ENCODE results near the gene ZFAND6.
"Not testable (repeated sequence)": the region's sequence is repeated elsewhere in the genome, so short reads cannot be mapped to it uniquely, and the experiment has no call there.

The ZFAND6 gene

DNA sequence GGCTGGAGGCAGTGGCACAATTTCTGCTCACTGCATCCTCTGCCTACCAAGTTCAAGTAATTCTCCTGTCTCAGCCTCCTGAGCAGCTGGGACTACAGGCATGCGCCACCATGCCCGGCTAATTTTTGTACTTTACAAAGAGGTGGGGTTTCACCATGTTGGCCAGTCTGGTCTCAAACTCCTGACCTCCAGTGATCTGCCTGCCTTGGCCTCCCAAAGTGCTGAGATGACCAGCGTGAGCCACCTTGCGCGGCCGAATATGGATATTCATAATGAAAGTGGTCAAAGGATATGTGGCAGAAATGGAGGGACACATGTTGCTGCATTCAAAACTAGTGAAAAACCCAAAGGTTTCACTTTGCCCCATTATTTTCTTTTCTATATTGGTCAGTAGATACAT lies 40.2 kb downstream of the ZFAND6 start:
- DNase-seq = not testable (repeated sequence)

GRCh38 chr15:80100247-80100646 lies 40.8 kb downstream of the ZFAND6 start:
- no peak for DNase-seq

GRCh38 chr15:80105193-80105592 lies 45.7 kb downstream of the ZFAND6 start:
- DNase-seq = no peak

DNA sequence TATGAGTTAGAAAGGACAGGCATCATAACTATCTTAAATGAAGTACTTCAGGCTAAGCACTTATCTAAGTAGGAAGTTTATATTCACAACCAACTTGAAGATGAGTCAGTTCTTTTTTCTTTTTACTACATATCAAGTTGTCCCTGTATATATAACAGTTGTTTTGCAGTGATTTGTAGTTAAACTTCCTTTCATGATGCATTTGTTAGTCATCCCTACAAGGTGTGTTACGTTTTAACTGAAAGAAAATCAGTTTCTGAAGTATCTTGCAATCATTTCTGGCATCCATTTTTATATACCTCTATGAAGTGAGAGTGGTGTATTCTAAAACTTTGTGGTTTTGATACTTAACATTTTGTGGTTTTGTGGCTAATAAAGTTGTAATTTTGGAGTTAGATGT lies 46.1 kb downstream of the ZFAND6 start:
- DNase-seq = peak; percentile 42

DNA sequence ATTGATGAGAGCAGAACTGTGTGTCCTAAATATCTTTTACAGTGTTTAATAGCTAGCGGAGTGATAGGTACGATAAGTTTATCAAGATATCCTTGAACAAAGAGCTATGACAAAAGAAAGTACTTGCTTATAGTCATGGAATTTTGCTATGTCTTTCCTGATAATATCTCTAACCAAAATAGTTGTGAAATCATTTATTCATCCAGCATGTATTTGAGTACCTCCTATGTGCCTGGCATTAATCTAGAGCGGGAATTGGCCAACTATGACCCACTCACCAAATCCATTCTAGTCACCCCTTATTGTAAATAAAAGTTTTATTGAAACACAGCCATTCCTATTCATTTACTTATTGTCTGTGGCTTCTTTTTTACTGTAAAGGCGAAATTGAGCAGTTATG lies 46.6 kb downstream of the ZFAND6 start:
- no peak for DNase-seq

GRCh38 chr15:80107204-80107603 lies 47.7 kb downstream of the ZFAND6 start:
- DNase-seq = no peak

DNA sequence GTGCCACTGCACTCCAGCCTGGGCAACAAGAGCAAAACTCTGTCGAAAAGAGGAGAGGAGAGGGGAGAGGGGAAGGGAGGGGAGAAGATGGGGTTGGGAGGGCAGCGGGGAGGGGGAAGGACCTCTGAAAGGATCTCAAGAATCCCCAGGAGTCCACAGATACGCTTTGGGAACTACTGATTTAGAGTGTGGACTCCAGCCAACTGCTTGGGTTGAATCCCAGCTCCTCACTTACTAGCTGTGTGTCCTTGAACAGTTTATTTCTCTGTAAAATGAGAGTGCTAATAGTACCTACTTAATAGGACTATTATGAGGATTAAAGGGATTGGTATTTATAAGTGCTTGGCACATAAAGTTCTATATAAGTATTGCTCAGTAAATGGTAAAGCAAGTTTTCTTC lies 48.3 kb downstream of the ZFAND6 start:
- no peak for DNase-seq

DNA sequence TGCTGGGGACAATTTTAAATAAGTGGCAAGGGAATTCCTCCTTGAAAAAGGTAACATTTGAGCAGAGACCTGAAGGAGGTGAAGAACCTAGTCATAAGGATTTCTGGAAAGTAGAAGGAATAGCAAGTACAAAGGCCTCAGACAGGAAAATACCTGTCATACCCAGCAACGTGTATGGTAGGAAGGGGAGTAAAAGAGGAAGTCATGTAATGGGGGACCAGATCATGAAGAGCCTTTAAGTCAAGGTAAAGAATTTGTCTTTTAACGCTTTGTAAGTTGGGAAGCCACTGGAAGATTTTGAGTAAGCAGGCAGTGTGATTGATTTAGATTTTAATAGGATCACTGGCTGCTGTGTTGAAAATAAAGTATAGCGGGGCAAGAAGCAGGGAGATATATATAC lies 49.9 kb downstream of the ZFAND6 start:
- DNase-seq = no peak

DNA sequence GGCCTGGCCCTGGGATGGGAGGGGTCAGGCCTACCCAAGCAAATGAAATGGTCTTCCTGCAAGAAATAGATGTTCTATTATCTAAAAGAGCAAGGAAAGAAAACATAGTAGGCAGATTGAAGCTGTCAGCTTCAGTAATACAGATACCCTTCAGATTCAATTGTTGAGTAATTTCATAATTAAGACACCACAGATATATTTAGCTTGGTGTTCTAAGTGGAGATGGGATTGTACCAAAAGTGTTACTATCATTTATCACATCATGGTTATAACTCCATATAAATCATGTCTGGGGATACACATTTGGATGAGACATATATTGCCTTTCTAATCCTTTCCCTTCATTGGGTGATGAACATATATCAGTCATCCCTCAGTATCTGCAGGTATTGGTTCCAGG lies 51.4 kb downstream of the ZFAND6 start:
- DNase-seq = no peak

- no peak for DNase-seq
Observed at GRCh38 chr15:80114114-80114513, 54.6 kb downstream of the ZFAND6 start.

DNA sequence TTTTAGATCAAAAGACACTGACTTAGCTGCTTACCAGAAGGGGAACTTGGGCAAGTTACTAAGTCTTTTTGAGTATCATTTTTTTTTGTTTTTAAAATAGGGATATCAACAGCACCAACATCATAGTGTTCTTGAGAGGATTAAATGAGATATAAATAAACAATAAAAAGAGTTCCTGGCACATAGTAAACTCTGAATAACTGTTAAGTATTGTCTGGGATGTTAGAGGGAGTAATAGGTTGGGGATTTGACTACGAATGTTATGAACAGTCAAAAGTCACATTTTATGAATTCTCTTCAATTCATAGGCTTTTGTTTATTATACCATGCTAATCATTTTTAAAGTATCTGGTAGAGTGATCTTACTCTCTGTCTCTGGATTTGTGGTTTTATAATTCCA lies 55.5 kb downstream of the ZFAND6 start:
- no peak for DNase-seq

DNA sequence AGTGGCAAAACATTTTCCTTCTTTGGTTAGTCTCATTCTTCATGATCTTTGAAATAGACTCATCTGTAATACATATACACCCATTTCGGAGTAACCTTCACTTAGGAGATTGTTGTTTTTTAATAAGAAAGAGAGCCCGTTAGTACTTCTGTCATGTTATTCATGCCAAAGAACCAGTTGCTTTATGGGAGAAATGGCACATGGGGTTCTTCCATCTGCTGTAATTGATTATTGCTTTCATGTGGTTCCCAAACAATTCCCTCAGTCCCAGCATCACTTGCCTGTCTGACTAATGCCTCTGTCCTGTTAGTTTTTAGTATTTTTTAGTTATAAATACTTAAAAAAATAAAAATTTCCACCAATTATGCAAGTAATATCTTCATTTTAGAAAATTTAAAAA lies 59.5 kb downstream of the ZFAND6 start:
- no peak for DNase-seq

GRCh38 chr15:80120636-80121035 lies 61.2 kb downstream of the ZFAND6 start:
- no peak for DNase-seq

DNA sequence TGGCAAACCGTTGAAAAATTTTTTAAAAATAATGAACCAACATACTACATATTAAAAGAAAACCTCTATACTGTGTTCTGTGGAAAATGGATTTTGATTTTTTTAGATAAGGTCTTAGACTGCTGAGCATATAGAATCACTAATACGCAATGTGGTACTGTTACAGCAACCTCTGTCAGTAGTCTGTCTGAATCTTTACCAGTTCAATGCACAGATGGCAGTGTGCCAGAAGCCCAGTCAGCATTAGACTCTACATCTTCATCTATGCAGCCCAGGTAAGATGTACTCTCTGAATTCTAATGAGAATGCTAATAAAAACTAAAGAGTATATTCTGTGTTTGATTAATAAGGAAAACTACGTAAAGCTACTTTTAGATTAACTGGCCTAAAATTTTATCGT lies 62.1 kb downstream of the ZFAND6 start:
- DNase-seq = no peak

DNA sequence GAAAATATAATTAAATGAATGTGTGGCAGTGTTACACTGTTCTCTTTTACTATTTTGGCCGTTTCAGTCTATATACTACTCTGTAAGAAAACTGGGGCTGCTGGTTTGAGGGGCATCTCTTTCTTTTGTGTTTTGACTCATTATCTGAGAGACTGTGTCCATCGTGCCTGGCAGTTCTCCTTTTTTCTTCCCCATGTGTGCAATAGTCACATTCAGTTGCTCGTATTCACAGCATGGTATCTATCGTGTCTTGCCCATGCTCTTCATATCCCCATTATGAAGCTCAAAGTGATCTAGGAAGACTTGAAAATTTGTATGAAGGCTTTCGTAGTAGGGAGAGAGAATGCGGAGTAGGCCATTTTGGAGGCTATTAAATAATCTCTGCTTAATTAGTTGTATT lies 63.6 kb downstream of the ZFAND6 start:
- DNase-seq = no peak

- DNase-seq = not testable (repeated sequence)
Observed at GRCh38 chr15:80127253-80127652, 67.8 kb downstream of the ZFAND6 start.

DNA sequence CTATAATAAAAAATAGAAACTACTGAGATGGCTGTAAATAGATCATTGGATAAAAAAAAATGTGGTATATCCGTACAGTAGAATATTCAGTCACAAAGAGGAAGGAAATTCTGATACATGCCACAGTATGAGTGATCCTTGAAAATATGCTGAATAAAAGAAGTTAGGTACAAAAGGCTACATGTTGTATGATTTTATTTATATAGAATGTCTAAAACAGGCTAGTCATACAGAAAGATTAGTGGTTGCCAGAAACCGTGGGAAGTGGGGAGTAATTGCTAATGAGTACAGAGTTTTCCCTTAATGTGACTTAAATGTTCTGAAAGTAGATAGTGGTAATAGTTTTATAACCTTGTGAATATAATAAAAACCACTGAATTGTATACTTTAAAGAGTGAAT lies 68.4 kb downstream of the ZFAND6 start:
- DNase-seq = no peak

GRCh38 chr15:80132382-80132781 lies 72.9 kb downstream of the ZFAND6 start:
- DNase-seq = no peak

DNA sequence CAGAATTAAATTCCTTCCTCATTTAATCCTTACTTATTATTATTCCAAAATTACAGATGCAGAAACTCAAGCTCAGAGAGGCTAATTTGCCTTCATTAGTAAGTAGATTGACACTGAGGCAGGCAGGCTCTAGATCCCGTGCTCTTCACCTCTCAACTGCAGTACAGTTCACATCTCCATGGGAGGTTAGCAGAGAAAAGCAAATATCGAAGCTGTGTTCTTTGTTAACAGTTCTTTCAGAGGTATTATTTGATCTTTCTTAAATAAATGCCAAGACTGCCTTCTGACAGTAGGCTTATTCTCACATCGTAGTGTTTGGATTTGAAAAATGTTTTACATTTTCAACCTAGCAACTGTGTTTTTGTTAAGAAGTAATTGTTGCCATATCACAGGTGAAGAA lies 77.4 kb downstream of the ZFAND6 start:
- no peak for DNase-seq

- DNase-seq = no peak
Observed at GRCh38 chr15:80138961-80139360, 79.5 kb downstream of the ZFAND6 start.

DNA sequence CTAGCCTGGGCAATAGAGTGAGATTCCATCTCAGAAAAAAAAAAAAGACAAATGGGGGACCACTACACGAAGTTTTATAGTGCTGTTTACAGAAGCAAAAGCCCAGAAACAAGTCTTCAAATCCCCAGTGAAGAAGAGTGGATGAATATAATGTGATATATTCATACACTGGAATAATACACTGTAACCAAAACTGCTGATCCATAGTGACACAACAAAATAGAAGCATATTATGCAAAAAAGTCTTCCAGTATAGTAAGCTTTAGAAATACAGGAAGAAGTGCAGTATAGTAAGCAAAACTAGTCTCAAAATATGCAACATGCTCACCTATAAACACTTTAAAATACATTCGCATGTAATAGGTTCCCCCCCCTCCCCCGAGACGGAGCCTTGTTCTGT lies 81.4 kb downstream of the ZFAND6 start:
- DNase-seq = no peak

DNA sequence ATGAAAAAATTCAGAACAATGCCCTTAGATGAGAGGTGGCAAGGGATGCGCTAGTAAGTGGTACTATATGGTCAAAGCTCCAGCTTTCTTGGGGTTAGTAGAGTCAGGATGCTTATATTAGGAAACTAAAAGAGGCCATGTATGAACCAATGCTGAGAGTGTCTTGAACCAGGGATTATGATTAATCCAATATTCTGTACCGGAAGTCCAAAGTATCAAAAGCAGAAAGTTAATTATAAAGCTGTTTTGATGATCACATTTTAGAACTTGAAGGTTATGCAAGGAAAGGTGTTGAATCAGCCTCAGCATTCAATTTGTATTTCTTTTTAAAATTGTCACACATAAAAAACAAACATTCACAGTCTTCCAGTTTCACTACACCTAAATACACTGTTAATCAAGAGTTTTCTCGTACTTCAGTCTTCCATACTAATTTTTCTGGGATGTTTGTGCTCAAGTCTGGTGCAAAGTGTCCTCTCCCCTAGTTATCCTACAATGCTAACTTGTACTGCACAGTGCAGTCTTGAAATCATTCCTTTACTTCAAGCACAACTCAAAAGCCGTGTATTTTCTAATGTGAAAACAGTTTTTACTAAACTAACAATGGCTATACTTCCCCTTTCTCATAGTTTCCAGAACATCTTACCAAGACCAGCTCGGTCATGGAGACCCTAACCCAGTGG lies 82.6 kb downstream of the ZFAND6 start:
- no peak for DNase-seq

DNA sequence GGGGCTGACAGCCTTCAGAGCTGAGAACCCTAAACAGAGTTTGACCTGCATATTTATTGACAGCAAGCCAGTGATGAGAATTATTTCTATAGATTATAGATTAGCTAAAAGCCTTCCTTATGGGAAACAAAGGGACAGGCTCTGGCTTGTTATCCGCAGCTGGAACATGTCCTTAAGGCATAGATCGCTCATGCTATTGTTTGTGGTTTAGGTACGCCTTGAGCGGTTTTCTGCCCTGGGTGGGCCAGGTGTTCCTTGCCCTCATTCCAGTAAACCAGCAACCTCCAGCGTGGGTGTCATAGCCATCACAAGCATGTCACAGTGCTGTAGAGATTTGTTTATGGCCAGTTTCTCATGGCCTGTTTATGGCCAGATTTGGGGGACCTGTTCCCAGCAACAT lies 83.2 kb downstream of the ZFAND6 start:
- DNase-seq = no peak

DNA sequence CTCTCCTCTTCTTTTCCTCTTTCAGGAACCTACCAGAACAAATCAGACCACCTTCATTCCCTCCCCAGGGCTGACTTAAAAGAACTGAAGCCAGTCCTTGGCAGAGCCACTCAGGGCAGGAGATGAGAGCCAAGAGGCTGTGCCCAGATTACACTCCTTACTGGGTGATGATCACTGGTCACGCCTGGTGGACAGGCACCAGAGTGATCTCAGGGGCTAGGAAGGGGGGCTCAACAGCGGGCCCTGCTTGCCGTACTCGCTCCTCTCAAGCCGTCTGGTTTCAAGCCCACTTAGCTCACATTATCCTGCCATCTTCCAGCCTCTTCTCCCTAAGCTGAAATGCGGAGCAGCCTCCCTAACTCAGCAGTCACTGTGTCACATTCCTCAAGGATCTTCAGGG lies 91.7 kb downstream of the ZFAND6 start:
- DNase-seq = no peak

- DNase-seq = no peak
Observed at GRCh38 chr15:80151576-80151975, 92.1 kb downstream of the ZFAND6 start.
